ENCODE results near the gene BPIFB1.
A peak's percentile ranks its signal among the peaks of the same experiment; 100 is the strongest.

The BPIFB1 gene

DNA sequence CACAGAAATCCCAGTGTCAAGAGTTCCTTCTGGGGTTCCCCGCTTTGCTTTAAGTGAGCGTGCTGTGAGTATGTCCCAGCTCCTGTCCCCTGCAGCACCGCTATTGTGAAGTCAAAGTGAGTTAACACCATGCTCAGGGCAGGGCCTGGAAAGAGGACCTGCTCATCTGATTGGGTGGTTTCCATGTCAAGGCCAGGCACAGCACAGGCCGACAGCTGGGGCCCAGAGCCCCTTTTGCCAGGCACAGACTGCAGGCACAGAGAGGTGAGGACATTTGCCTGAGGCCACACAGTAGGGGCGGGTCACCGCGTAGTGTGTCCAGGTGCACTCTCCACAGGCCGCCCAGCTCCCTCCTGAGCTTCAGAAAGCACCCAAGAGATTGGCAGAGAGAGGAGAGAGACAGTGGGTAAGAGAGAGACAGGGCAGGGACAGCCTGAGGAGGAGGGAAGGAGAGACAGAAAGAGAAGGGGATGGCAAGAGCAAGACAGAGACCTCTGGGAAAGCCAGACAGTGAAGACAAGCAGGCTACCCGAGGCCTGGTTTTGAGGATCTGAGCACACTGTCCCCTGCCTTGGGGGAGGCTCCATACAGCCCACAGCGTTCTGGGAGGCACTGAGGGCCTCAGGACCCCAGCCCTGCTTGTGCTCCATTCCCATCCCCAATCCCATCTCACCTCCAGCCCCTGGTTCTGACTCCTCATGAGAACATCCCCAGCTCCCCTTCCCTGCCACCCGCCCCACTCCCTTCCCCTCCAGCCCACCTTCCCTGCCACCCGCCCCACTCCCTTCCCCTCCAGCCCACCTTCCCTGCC lies 6.5 kb upstream of the BPIFB1 start:
- no peaks in the 10 kb centered on the region; a peak in 1 of 22 replicates for H4K20me1 ChIP-seq
- TF ChIP-seq Cebpa-rat (IDR thresholded peaks at IDR 0.05), result no peak
- peak overlapping the region in 3 of 11 experiments; percentile 20 to 41 (median 40); a peak in 3 of 22 replicates for H3K4me2 ChIP-seq

DNA sequence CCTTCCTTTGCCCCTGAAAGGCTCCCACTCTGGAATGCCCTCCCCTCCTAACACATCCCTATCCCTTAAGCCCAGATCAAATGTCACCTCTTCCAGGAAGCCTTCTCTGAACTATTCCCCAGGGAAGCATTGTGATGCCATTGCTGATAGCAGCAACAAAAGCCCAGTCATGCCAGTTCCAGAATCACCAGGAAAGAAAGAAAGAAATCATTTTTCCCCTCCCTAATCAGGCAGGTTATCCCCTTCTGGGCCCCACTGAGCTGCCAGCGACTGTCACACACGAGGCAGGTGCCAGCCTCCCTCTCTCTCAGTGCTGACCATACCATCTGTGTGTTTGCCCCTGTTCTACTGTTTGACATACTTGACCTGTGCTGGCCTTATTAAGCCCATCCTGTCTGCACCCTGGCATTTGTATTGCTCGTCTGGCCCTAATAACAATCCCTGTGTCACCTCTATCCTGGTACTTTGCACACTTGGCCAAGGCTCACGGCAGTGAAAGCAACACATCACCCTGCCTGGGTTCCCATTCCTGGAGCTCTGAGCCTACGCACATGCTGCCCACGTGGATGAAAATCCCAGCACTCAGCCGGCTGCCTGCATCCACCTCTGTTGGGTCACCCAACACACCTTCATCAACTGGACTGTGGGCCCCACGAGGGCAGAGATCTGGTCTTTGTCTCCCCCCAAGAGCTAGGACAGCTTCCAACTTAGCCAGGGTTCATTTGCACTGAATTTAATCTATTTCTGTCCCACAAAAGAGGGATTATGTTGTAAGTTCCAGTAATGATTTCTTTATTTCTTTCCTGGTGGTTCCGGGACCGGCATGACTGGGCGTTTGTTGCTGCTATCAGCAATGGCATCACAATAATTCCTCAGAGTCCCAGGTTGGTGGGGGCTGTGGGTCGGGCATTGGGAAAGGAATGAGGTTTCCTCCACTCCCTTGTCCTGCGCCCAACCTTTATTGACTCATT lies 5.3 kb upstream of the BPIFB1 start:
- Histone ChIP-seq H3K36me3 (no peaks in the 10 kb centered on the region), H3K9ac (no peak overlapping the region), H3K9me3 (replicated peaks in 1 of 11) (no peaks in the 10 kb centered on the region), H3K27ac (no peak overlapping the region), H3K4me1 (peaks cover 0 to 45% (median 26%) of the 10 kb centered on the region in 10 experiments; a peak in 14 of 20 replicates), H3K27me3 (no peaks in the 10 kb centered on the region), H3K4me2 (peak overlapping the region in 2 of 11 experiments; percentile 23 to 57; a peak in 2 of 22 replicates), H4K20me1 (no peaks in the 10 kb centered on the region; a peak in 1 of 22 replicates), H3K4me3 (no peak overlapping the region)
- TF ChIP-seq Cebpa-rat (IDR thresholded peaks at IDR 0.05), result no peak

More for the DNA sequence above, 6.5 kb upstream of the BPIFB1 start:
- H3K4me1 ChIP-seq, result peaks cover 0 to 42% (median 25%) of the 10 kb centered on the region in 10 experiments; a peak in 14 of 20 replicates
- H3K9me3 ChIP-seq (replicated peaks in 1 of 11), result no peaks in the 10 kb centered on the region
- H3K9ac ChIP-seq, result no peak overlapping the region
- H3K27me3 ChIP-seq, result no peaks in the 10 kb centered on the region
- H3K27ac ChIP-seq, result no peak overlapping the region
- no peaks in the 10 kb centered on the region for H3K36me3 ChIP-seq
- no peak overlapping the region for H3K4me3 ChIP-seq

DNA sequence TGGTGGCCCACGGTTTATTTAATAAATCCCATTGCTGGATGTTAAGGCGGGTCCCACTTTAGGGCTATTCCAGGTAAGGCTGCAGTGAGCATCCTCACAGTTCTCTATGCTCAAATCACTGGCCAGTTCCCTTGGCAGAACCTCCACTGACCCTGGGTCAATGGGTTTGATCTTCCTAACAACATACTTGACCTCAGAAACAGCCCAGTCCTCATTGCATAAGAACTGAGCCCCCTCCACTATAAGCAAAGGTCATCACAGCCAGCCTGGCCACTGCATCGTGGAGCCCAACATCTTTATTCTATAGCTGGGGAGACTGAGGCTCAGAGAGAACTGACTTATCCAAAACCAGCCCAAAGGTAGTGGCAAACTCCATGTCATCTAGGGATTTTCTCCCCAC lies 4.3 kb upstream of the BPIFB1 start:
- TF ChIP-seq Cebpa-rat (IDR thresholded peaks at IDR 0.05), result no peak
- no peak overlapping the region for H3K4me3 ChIP-seq
- H3K27ac ChIP-seq, result no peak overlapping the region

DNA sequence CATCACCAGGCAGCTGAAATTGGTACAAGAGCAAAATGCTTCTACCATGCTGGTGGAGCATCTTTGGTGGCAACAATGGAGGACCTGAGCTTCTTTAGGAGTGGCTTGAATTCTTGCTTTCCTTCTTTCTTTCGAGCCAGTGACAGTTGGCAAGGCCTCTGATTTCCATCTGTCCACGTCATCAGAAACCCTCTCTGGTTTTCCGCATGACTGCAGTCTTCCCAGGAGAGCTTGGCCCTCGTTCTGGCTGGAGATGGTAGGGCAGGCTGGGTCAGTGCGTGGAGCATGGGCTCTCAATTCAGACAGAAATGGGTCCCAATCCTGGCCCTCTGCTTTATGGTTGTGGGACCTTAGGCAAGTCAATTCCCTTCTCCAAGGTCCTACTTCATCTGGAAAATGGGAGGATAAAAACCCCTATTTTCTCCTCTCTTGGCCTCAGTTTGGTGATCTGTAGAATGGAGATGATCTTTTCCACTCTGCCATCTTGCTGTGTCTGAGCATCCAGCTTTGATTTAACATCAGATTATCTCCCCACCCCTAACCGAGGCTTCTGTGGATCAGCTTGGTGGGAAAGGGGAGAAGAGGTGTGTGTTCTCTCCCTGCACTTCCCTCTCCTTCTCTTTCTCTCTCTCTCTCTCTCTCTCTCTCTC lies 3.6 kb upstream of the BPIFB1 start:
- Histone ChIP-seq H3K9ac (no peak overlapping the region), H3K9me3 (replicated peaks in 1 of 11) (no peaks in the 10 kb centered on the region), H3K36me3 (no peaks in the 10 kb centered on the region), H3K4me3 (no peak overlapping the region), H3K4me2 (peak overlapping the region in 9 of 11 experiments; percentile 4 to 74 (median 55); a peak in 17 of 22 replicates), H3K27ac (no peak overlapping the region), H3K4me1 (peaks cover 0 to 50% (median 33%) of the 10 kb centered on the region in 10 experiments; a peak in 14 of 20 replicates), H4K20me1 (no peaks in the 10 kb centered on the region; a peak in 1 of 22 replicates), H3K27me3 (no peaks in the 10 kb centered on the region)
- no peak for TF ChIP-seq Cebpa-rat (IDR thresholded peaks at IDR 0.05)

More for the DNA sequence above, 4.3 kb upstream of the BPIFB1 start:
- H3K36me3 ChIP-seq, result no peaks in the 10 kb centered on the region
- H3K9ac ChIP-seq, result no peak overlapping the region
- H3K4me1 ChIP-seq, result peaks cover 0 to 50% (median 33%) of the 10 kb centered on the region in 10 experiments; a peak in 14 of 20 replicates
- no peaks in the 10 kb centered on the region for H3K9me3 ChIP-seq (replicated peaks in 1 of 11)
- H4K20me1 ChIP-seq, result no peaks in the 10 kb centered on the region; a peak in 1 of 22 replicates
- H3K27me3 ChIP-seq, result no peaks in the 10 kb centered on the region
- peak overlapping the region in 8 of 11 experiments; percentile 4 to 74 (median 56); a peak in 15 of 22 replicates for H3K4me2 ChIP-seq

DNA sequence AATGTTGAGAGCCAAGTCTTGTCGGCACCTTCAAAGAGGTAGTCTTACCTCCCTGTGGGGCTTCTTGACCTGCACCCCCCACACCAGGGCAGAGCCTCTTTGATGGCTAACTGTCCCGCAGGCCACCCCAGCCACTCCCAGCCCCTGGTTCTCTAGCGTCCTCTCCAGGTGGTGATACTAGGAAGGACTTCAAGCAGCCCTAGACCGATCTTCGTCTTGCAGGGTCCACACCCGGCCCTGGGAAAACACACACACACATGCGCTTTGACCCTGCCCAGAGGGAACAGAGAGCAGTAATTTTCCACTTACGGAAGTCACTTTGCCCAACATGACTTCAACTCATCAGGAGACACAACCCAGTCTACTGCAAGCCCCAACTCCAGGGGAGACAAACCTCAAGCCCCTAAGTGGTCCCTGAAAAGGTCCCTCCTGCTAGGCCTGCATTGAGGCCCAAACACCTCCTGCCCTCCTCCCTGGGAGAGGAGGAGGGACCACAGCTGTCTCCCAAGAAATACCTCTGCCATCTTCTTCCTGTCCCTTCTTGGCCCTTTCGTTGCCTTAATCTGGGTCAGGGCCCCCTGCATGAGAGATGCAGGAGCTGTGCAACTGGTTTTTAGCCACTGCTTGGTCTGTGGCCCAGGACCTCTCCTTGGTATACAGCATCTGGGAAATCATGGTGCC lies 2.9 kb upstream of the BPIFB1 start:
- H3K9me3 ChIP-seq (replicated peaks in 1 of 11), result no peaks in the 10 kb centered on the region
- peaks cover 0 to 50% (median 33%) of the 10 kb centered on the region in 10 experiments; a peak in 14 of 20 replicates for H3K4me1 ChIP-seq
- no peak overlapping the region for H3K27ac ChIP-seq
- TF ChIP-seq Cebpa-rat (IDR thresholded peaks at IDR 0.05), result no peak
- no peaks in the 10 kb centered on the region; a peak in 1 of 22 replicates for H4K20me1 ChIP-seq
- no peaks in the 10 kb centered on the region for H3K27me3 ChIP-seq
- H3K9ac ChIP-seq, result no peak overlapping the region
- no peaks in the 10 kb centered on the region for H3K36me3 ChIP-seq
- H3K4me3 ChIP-seq, result no peak overlapping the region
- peak overlapping the region in 6 of 11 experiments; percentile 52 to 74 (median 59); a peak in 8 of 22 replicates for H3K4me2 ChIP-seq

DNA sequence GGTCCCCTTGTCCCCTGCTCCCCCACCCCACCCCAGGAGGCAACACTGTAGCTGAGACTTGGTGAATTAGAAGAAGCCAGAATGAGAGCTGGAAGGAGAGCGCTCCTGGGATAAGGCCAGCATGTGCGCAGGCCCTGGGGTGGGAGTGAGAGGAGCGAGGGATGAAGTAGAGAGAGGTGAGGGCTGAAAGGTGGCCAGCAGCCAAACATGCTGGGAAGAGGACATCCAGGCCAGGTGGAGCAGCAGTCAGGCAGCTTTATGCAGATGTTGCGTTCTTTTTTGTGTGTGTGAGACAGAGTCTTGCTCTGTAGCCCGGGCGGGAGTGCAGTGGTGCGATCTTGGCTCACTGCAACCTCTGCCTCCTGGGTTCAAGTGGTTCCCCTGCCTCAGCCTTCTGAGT lies 2.2 kb upstream of the BPIFB1 start:
- no peak for TF ChIP-seq Cebpa-rat (IDR thresholded peaks at IDR 0.05)
- Histone ChIP-seq H4K20me1 (no peaks in the 10 kb centered on the region; a peak in 1 of 22 replicates), H3K27me3 (no peaks in the 10 kb centered on the region), H3K9me3 (replicated peaks in 1 of 11) (no peaks in the 10 kb centered on the region), H3K27ac (no peak overlapping the region), H3K4me1 (peaks cover 0 to 43% (median 28%) of the 10 kb centered on the region in 10 experiments; a peak in 14 of 20 replicates), H3K9ac (no peak overlapping the region), H3K4me3 (no peak overlapping the region), H3K36me3 (no peaks in the 10 kb centered on the region), H3K4me2 (no peak overlapping the region)

DNA sequence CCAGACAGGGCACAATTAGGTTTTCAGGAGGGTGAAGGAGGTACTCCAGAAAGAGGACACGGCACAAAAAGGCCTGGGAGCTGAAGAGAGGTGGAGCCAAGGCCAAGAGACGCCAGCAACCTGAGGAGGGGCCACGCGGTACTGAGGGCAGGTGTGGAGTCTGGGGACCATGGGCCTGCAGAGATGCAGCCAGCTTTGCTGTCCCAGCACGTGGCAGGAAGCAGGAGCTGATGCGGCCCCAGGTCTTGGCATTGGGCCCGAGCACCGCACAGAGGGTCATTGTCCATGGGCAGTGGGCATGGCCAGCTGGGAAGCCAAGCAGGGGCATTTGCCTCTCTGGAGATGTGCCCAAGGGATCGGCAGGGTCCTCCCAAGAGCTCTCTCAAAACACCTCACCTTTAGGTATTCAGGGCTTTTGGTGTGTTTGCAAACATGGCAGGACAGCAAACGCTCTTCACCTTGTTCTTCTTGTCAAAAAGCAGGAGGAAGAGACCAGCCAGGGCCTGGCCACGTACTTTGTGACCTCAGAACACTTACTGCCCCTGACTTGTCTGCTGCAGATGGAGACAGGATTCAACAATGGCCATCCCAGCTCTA lies 1.4 kb upstream of the BPIFB1 start:
- Histone ChIP-seq H3K27me3 (no peaks in the 10 kb centered on the region), H3K36me3 (no peaks in the 10 kb centered on the region), H3K4me1 (peaks cover 0 to 37% (median 24%) of the 10 kb centered on the region in 10 experiments; a peak in 14 of 20 replicates), H3K4me3 (no peak overlapping the region), H3K4me2 (no peak overlapping the region), H4K20me1 (no peaks in the 10 kb centered on the region), H3K9ac (no peak overlapping the region), H3K9me3 (replicated peaks in 1 of 11) (no peaks in the 10 kb centered on the region), H3K27ac (no peak overlapping the region)
- TF ChIP-seq Cebpa-rat (IDR thresholded peaks at IDR 0.05), result no peak
